Thymus (tissue), 11 donors: ENCODE data around the gene DOK6. TPM values are rescaled to one million over a fixed set of nuclear protein-coding genes. Genes with fewer than 3 reads are reported as not detected.

Experiments used
- DNase-seq, 9 donors: peaks; one replicate each; pipeline ENCODE4 v3.0.0-alpha.2; 2013; ENCODE audit warnings: low spot score in 9 of 9, low read depth in 6 of 9, missing footprints in 1 of 9
- H3K27ac ChIP-seq, 2 donors: one replicate each; pipeline ENCODE4 v1.5.1; 2013; ENCODE audit warnings: control low read depth in 1 of 2, low read depth in 1 of 2, low read length in 1 of 2, mild to moderate bottlenecking in 1 of 2, moderate library complexity in 1 of 2
- H3K27me3 ChIP-seq, 2 donors: one replicate each; pipeline ENCODE4 v1.5.1; 2013; ENCODE audit warnings: low read length in 1 of 2; ENCODE audit not compliant: control insufficient read depth in 2 of 2, insufficient read depth in 1 of 2
- H3K36me3 ChIP-seq, 2 donors: one replicate each; pipeline ENCODE4 v1.5.1; 2013; ENCODE audit warnings: low read length in 1 of 2, mild to moderate bottlenecking in 1 of 2, moderate library complexity in 1 of 2; ENCODE audit not compliant: control insufficient read depth in 2 of 2, insufficient read depth in 2 of 2
- H3K4me1 ChIP-seq, 2 donors: one replicate each; pipeline ENCODE4 v1.5.1; 2013; ENCODE audit warnings: low read length in 2 of 2; ENCODE audit not compliant: control insufficient read depth in 2 of 2, insufficient read depth in 2 of 2
- H3K4me3 ChIP-seq, 2 donors: one replicate each; pipeline ENCODE4 v1.5.1; 2013; ENCODE audit warnings: low read length in 2 of 2, control low read depth in 1 of 2, mild to moderate bottlenecking in 1 of 2
- H3K9me3 ChIP-seq, 2 donors: one replicate each; pipeline ENCODE4 v1.5.1; 2013; ENCODE audit warnings: low read length in 1 of 2, mild to moderate bottlenecking in 1 of 2; ENCODE audit not compliant: control insufficient read depth in 2 of 2, insufficient read depth in 1 of 2
- WGBS: extraction: QIAGEN DNeasy Blood & Tissue Kit; methylation state at CpG from one replicate; pipeline ENCODE4 v1.1.7; 2013; 5-methylcytosine and 5-hydroxymethylcytosine counted together
- polyA plus RNA-seq: library from polyadenylated mRNA; stranded (reverse); fragments of 200-250 nt; gene quantifications from one replicate; pipeline ENCODE4 v1.2.3, GENCODE V29; 2013
- total RNA-seq: library from RNA; stranded (reverse); fragments of 120-200 nt; gene quantifications from one replicate; pipeline ENCODE4 v1.2.4, GENCODE V29; 2013
- donor health status: healthy.

Gene DOK6
- total and polyA plus RNA-seq, 2 donors, result 0.57 to 0.75 TPM

DNA sequence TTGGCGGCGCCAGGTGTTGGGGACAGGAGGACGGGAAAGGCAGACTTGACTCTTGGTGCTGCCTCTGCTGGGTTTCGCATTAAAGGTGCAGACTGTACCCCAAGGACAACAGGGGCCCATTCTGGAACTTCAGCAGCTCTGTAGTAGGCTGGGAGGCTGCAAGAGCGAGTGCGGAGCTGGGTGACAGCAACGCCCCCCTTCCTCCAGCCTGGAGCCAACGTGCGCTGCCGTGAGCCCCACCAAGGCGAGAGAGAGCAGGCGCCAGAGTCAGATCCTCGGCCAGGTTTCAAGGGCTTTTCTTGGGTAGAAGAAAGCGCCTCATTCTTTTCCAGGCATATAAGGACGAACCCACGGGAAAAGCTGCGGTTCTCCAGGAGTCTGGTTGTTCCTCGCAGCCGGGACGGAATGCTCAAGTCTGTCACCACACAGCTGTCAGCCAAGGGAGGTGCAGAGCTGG lies 1.9 kb downstream of the DOK6 start:
- 9% methylated on average over 20 of the region's 20 CpGs for WGBS
- Histone ChIP-seq H3K27ac (no peak overlapping the region), H3K4me1 (peaks cover 0 to 3% of the 10 kb centered on the region in 2 donors), H3K27me3 (peaks cover 33 to 54% of the 10 kb centered on the region in 2 donors), H3K9me3 (peaks cover 0 to 3% of the 10 kb centered on the region in 2 donors), H3K4me3 (no peak overlapping the region), H3K36me3 (no peaks in the 10 kb centered on the region)
- DNase-seq, result no peak

DNA sequence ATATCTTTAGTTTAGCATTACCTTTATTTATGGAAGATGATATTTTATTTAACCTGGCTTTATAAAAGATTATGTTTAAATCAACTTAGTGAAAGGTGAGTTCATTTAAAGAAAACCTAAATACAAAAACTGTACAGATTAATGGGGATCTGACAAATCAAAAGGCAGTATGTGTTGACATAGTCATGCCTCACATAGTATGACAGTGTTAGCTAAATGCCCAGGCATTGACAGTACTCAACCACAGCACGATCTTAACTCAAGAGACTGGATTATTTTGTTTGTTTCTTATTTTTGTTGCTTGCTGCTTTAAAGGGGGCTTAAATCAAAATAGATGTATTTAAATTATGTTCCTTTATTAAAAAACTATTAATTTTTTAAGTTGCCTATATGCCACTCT lies 7.8 kb downstream of the DOK6 start:
- WGBS, result 92% methylated on average over 1 of the region's 1 CpG
- no peaks in the 10 kb centered on the region for H3K9me3 ChIP-seq
- H3K4me3 ChIP-seq, result no peak overlapping the region
- DNase-seq, result no peak
- H3K27ac ChIP-seq, result no peak overlapping the region
- H3K4me1 ChIP-seq, result no peaks in the 10 kb centered on the region
- H3K27me3 ChIP-seq, result peaks cover 0 to 9% of the 10 kb centered on the region in 2 donors
- H3K36me3 ChIP-seq, result no peaks in the 10 kb centered on the region

DNA sequence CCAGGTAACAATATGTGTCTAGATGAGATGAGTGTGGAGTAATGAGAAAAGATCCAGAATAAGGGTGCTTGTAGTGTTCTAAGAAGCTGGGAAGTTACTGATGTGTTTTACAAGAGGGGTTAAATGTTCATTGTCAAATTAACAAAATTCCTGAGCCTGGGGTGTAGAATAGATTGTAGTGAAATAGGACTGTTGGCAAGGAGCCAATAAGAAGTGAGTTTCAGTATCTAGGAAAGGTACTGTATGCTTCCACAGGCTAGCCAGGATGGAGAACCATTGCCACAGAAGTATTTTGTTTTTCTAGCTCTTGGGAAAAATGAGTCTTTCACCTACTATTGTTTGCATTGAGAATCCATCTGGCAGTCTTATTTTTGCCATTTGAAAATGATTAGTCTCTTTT lies 10.5 kb downstream of the DOK6 start:
- H3K4me3 ChIP-seq, result no peak overlapping the region
- no peaks in the 10 kb centered on the region for H3K4me1 ChIP-seq
- H3K27ac ChIP-seq, result no peak overlapping the region
- no peaks in the 10 kb centered on the region for H3K9me3 ChIP-seq
- no peaks in the 10 kb centered on the region for H3K27me3 ChIP-seq
- no peak for DNase-seq
- no peaks in the 10 kb centered on the region for H3K36me3 ChIP-seq

DNA sequence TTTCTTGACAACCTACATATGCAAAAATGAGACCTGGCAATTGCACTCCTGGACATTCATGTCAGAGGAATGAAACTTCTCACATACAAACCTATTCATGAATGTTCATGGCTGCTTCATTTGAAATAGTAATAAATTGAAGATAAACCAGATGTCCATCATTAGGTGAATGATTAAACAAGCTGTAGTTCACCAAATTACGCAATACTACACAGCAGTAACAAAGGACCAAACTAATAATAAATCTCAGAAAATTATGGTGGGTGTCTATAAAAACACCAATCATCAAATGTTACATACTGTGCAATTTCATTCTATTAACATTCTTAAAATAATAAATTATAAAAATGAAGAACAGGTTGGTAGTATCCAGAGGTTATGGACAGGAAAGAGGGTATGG lies 13.5 kb downstream of the DOK6 start:
- no peak overlapping the region for H3K4me3 ChIP-seq
- H3K36me3 ChIP-seq, result no peaks in the 10 kb centered on the region
- no peaks in the 10 kb centered on the region for H3K27me3 ChIP-seq
- WGBS, result 95% methylated on average over 1 of the region's 1 CpG
- H3K4me1 ChIP-seq, result no peaks in the 10 kb centered on the region
- no peak overlapping the region for H3K27ac ChIP-seq
- H3K9me3 ChIP-seq, result no peaks in the 10 kb centered on the region
- no peak for DNase-seq

DNA sequence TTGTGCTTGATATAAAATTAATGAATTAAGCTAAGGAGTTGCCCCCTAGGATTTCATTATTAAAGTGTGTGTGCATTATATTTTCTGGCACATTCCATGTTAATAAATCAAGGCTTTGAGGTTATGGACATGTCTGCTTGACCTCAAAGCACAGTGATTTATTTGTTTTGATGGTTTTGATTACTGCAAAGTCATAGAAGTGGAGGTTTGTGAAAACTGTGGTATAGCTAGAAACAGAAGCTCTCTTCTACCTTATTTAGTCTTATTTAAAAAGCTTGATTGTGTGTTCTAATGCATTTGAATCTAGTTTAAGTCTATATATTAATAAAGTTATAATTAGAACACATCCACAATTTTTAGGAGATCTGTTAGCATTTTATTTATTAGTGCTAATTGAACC lies 32.2 kb downstream of the DOK6 start:
- H3K27ac ChIP-seq, result no peak overlapping the region
- H3K4me3 ChIP-seq, result no peak overlapping the region
- DNase-seq, result no peak
- no peaks in the 10 kb centered on the region for H3K4me1 ChIP-seq
- H3K36me3 ChIP-seq, result no peaks in the 10 kb centered on the region
- no peaks in the 10 kb centered on the region for H3K27me3 ChIP-seq
- no peaks in the 10 kb centered on the region for H3K9me3 ChIP-seq

DNA sequence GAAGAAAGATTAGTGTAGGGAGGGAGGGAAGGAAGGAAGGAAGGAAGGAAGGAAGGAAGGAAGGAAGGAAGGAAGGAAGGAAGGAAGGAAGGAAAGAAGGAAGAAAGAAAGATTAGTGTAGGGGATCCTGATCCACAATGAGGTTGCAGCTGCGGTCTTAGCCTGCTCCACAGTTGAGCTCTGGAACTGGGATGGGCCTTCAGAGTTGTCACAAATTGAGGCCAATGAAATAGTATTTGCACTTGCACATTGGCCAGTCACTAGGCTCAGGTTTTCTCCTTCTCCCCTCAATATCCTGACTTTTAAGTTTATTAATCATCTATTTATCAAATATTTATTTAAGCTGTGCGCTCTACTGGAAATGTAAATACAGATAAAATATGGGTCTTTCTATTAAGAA lies 34.3 kb downstream of the DOK6 start:
- 98% methylated on average over 2 of the region's 2 CpGs for WGBS
- no peak overlapping the region for H3K4me3 ChIP-seq
- H3K27ac ChIP-seq, result no peak overlapping the region
- no peaks in the 10 kb centered on the region for H3K4me1 ChIP-seq
- no peaks in the 10 kb centered on the region for H3K27me3 ChIP-seq
- no peaks in the 10 kb centered on the region for H3K9me3 ChIP-seq
- no peak for DNase-seq
- no peaks in the 10 kb centered on the region for H3K36me3 ChIP-seq

DNA sequence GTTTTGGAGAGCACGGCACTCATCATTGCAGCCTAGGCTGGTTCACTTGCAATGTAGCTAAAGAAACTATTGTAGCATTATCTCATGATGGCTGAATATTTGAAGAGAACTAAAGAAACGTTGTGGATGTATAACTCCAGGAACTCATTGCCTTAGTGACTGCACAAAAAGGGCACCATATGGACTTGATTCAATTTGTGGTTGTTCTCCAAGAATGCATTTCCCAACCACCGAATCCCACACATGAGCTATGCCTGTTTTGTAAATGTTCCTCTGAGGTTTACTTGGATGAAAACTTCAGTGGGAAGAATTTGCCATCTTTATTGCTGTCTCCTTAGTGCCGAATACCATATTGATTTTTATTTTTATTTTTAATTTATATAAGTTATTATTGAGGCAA lies 43.5 kb downstream of the DOK6 start:
- H3K9me3 ChIP-seq, result no peaks in the 10 kb centered on the region
- no peak overlapping the region for H3K4me3 ChIP-seq
- DNase-seq, result no peak
- no peaks in the 10 kb centered on the region for H3K4me1 ChIP-seq
- H3K27me3 ChIP-seq, result no peaks in the 10 kb centered on the region
- WGBS, result 93% methylated on average over 4 of the region's 4 CpGs
- no peak overlapping the region for H3K27ac ChIP-seq
- no peaks in the 10 kb centered on the region for H3K36me3 ChIP-seq

DNA sequence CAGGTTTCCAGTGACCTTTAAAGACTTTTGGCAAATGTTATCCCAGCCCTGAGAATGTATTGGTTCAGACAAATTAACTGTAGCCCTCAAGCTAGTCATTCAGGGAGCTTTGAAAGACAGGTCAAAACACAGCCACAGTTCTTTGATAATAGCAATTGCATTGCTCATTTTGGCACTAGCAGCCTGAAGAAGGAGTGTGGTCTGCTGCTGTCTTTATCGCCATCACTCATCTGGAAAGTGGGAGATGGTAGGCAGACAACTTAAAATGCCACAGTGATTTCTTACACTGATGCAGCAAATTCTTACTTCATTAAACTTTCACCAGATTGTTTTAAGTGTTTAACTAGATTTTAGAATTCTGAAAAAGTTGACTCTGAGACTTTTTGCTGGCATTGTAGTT lies 47.2 kb downstream of the DOK6 start:
- no peaks in the 10 kb centered on the region for H3K4me1 ChIP-seq
- no peaks in the 10 kb centered on the region for H3K27me3 ChIP-seq
- DNase-seq, result no peak
- no peak overlapping the region for H3K4me3 ChIP-seq
- H3K27ac ChIP-seq, result no peak overlapping the region
- H3K9me3 ChIP-seq, result no peaks in the 10 kb centered on the region
- H3K36me3 ChIP-seq, result no peaks in the 10 kb centered on the region
- 93% methylated on average over 1 of the region's 1 CpG for WGBS

DNA sequence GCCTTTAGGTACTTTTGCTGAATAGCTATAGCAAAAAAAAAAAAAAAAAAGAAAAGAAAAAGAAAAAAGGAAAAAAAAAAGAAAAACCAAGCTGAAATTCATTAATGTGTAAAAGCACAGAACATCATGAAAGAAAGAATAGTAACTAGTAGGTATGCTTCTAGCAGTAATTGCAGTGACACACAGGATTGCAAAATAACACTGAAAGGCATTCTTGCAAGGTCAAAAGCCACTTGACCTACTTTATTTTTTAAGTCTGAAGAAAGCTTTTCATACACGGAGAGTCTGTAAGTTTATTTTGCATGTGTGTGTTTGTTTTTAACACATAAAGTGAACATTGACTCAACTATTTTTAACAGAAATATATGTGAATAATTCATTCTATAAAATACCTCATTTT lies 54.4 kb downstream of the DOK6 start:
- Histone ChIP-seq H3K36me3 (no peaks in the 10 kb centered on the region), H3K4me1 (no peaks in the 10 kb centered on the region), H3K27me3 (no peaks in the 10 kb centered on the region), H3K27ac (no peak overlapping the region), H3K9me3 (no peaks in the 10 kb centered on the region), H3K4me3 (no peak overlapping the region)
- DNase-seq, result no peak
- WGBS, result 94% methylated on average over 1 of the region's 1 CpG

DNA sequence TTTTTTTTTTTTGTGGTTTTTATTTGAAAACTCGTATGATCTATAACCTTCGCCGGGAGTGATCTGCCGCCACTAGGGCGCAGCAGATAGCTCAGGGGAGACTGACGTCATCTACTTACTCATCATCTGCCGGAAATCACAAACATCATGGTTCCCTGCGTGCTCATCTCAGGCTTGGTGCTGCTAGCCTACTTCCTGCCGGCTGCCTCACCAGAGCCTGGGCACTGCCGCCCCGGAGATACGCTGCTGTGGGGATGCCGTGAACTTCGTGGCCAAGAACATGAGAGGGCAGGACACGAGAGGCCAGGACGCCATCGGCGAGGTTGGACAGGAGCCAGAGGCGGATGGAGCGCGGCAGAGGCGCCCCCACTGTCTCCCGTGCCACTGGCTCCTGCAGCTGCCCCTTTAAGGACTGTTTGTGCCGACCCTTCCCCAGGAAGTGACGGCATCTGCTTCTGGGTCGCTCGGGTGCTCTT lies 68.8 kb downstream of the DOK6 start:
- Histone ChIP-seq H3K27me3 (no peaks in the 10 kb centered on the region), H3K27ac (no peak overlapping the region), H3K4me1 (no peaks in the 10 kb centered on the region), H3K9me3 (peaks cover 0 to 5% of the 10 kb centered on the region in 2 donors), H3K4me3 (no peak overlapping the region), H3K36me3 (no peaks in the 10 kb centered on the region)
- 86% methylated on average over 27 of the region's 27 CpGs for WGBS
- DNase-seq, result peak in 4 of 9 donors; percentile 0 to 12 (median 4)
